Hepatocyte (in vitro differentiated cells): ENCODE measurements around the gene CSRP2.

ENCODE experiments used
- EZH2 ChIP-seq: fragments of 200-600 bp; sonication (generic); IDR thresholded peaks from 2 replicates; pipeline ENCODE4 v1.6.1; 2016; ENCODE audit warnings: antibody characterized with exemption, mild to moderate bottlenecking, borderline replicate concordance
- TF ChIP-seq, protein P1 (sequence below): fragments of 200-600 bp; sonication (generic); IDR thresholded peaks from 2 replicates; pipeline ENCODE4 v1.5.1; 2016; ENCODE audit warnings: antibody characterized with exemption, mild to moderate bottlenecking; ENCODE audit not compliant: poor library complexity

GRCh38 chr12:76866726-76867125, 12.1 kb downstream of the CSRP2 start:
- TF ChIP-seq, protein P1, sequence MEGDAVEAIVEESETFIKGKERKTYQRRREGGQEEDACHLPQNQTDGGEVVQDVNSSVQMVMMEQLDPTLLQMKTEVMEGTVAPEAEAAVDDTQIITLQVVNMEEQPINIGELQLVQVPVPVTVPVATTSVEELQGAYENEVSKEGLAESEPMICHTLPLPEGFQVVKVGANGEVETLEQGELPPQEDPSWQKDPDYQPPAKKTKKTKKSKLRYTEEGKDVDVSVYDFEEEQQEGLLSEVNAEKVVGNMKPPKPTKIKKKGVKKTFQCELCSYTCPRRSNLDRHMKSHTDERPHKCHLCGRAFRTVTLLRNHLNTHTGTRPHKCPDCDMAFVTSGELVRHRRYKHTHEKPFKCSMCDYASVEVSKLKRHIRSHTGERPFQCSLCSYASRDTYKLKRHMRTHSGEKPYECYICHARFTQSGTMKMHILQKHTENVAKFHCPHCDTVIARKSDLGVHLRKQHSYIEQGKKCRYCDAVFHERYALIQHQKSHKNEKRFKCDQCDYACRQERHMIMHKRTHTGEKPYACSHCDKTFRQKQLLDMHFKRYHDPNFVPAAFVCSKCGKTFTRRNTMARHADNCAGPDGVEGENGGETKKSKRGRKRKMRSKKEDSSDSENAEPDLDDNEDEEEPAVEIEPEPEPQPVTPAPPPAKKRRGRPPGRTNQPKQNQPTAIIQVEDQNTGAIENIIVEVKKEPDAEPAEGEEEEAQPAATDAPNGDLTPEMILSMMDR, result no peak
- no peak for TF ChIP-seq EZH2
